GM12878 (cell line): ENCODE measurements around the gene WDFY3. TPM values are rescaled to one million over a fixed set of nuclear protein-coding genes. Genes with fewer than 3 reads are reported as not detected.

Experiments used
- ATAC-seq: fragments of 200-7000 bp; cut with Tn5 transposase; 3 replicates; pipeline ENCODE4 v1.9.1; 2020; ENCODE audit warnings: mild to moderate bottlenecking, moderate library complexity
- BruUV-seq: library from RNA; stranded (reverse); fragments of 400-500 nt; replicated peaks from 2 replicates; lab custom pipeline; 2021; lab: Mats Ljungman, UMichigan
- CTCF ChIA-PET: fragments of 300-600 bp; sonication (Branson Sonifier 250); formaldehyde crosslinking; extraction: SDS; loops from one replicate; lab custom pipeline; 2021; ENCODE audit warnings: inconsistent platforms; lab: Yijun Ruan, JAX
- POLR2A ChIA-PET: fragments of 350-600 bp; formaldehyde crosslinking; extraction: SDS; loops from one replicate; lab custom pipeline; 2021; ENCODE audit warnings: inconsistent platforms; lab: Charles Lee
- RAD21 ChIA-PET: fragments of 300-600 bp; sonication (Branson Sonifier 250); formaldehyde crosslinking; loops from one replicate; lab custom pipeline; 2023; ENCODE audit warnings: antibody characterized with exemption; ENCODE audit not compliant: unreplicated experiment; lab: Charles Lee
- SMC1A ChIA-PET: fragments of 300-600 bp; sonication (Branson Sonifier 250); formaldehyde crosslinking; loops from one replicate; lab custom pipeline; 2023; ENCODE audit not compliant: unreplicated experiment, uncharacterized antibody; lab: Charles Lee
- DNase-seq: peaks from one replicate; pipeline ENCODE4 v3.0.0-alpha.2; 2011; ENCODE audit warnings: low read depth, low spot score
- FAIRE-seq: peaks from 3 replicates; lab custom pipeline; 2011; peaks lifted over from hg19 to GRCh38; lab: Jason Lieb, UNC
- H2AFZ ChIP-seq: 2 replicates; pipeline ENCODE4 v1.6.0; 2011; ENCODE audit warnings: low read depth, low read length, control low read depth; ENCODE audit not compliant: control insufficient read depth
- H3K27ac ChIP-seq: 2 replicates; pipeline ENCODE4 v1.5.1; 2011; ENCODE audit warnings: control low read depth; ENCODE audit not compliant: control insufficient read depth, insufficient read depth
- H3K27me3 ChIP-seq, 2 experiments: replicated peaks in 1 of 2; 2 replicates each; pipeline versions ENCODE4 v1.6.0 to v1.6.1; 2011; ENCODE audit warnings: low read length in 1 of 2; ENCODE audit not compliant: control insufficient read depth in 2 of 2, insufficient read depth in 2 of 2
- H3K36me3 ChIP-seq, 2 experiments: 2 replicates each; pipeline ENCODE4 v1.5.1; 2011; ENCODE audit warnings: low read length in 1 of 2; ENCODE audit not compliant: control insufficient read depth in 2 of 2, insufficient read depth in 2 of 2
- H3K4me1 ChIP-seq: 2 replicates; pipeline ENCODE4 v1.6.1; 2011; ENCODE audit warnings: mild to moderate bottlenecking, low read length, moderate library complexity, mixed read lengths; ENCODE audit not compliant: control insufficient read depth, insufficient read depth
- H3K4me2 ChIP-seq: 2 replicates; pipeline ENCODE4 v1.6.0; 2011; ENCODE audit warnings: control low read depth; ENCODE audit not compliant: control insufficient read depth, insufficient read depth
- H3K4me3 ChIP-seq: fragments of 200-600 bp; sonication (generic); 2 replicates; pipeline ENCODE4 v1.5.1; 2016
- H3K79me2 ChIP-seq: 2 replicates; pipeline ENCODE4 v1.6.0; 2011; ENCODE audit warnings: low read length; ENCODE audit not compliant: control insufficient read depth, insufficient read depth
- H3K9ac ChIP-seq: 2 replicates; pipeline ENCODE4 v1.8.0; 2011; ENCODE audit warnings: low read length, control low read depth, mixed read lengths; ENCODE audit not compliant: control insufficient read depth, insufficient read depth
- H3K9me3 ChIP-seq: replicated peaks from 3 replicates; pipeline ENCODE4 v1.5.1; 2011; ENCODE audit warnings: mild to moderate bottlenecking, low read length; ENCODE audit not compliant: control insufficient read depth, insufficient read depth
- H4K20me1 ChIP-seq: 2 replicates; pipeline ENCODE4 v1.6.0; 2011; ENCODE audit not compliant: control insufficient read depth, insufficient read depth
- MTA2 ChIP-seq: fragments of 450-650 bp; IDR thresholded peaks from 2 replicates; pipeline ENCODE4 v1.6.1; 2016; ENCODE audit warnings: low read depth, mild to moderate bottlenecking, moderate library complexity
- MYB ChIP-seq: fragments of 150-350 bp; IDR thresholded peaks from 2 replicates; pipeline ENCODE4 v1.6.1; 2014; ENCODE audit warnings: mild to moderate bottlenecking, low read depth, low read length, borderline replicate concordance
- PAX5 ChIP-seq: IDR thresholded peaks from 2 replicates; pipeline ENCODE4 v1.6.1; 2011; ENCODE audit warnings: low read depth, low read length, borderline replicate concordance
- WGBS: methylation state at CpG from one replicate; pipeline ENCODE4 v1.1.6; 2016; ENCODE audit warnings: low lambda C conversion rate; ENCODE audit not compliant: insufficient replicate concordance, insufficient coverage; ENCODE audit errors: missing lambda C conversion rate; 5-methylcytosine and 5-hydroxymethylcytosine counted together
- in situ Hi-C: fragments of 300-500 bp; cut with MboI; formaldehyde crosslinking; loops from 9 replicates; pipeline ENCODE4 v1.14.3; 2018; ENCODE audit warnings: mixed read lengths
- intact Hi-C: fragments of 100-400 bp; cut with micrococcal nuclease; formaldehyde crosslinking; loops from one replicate; pipeline ENCODE4 v1.14.2; 2022; ENCODE audit not compliant: unreplicated experiment
- polyA plus RNA-seq, 11 experiments: library from polyadenylated mRNA; depleted of rRNA in 4 of 11; unstranded in 6 of 11; stranded (reverse) in 5 of 11; fragments of >200 nt; fragmentation: Nextera tagmentation in 4 of 11; fragmentation: Illumina TruSeq in 1 of 11; extraction: Ambion mirVana in 4 of 11; extraction: Trizol in 1 of 11; gene quantifications; 1 replicate in 1 of 11; 2 replicates in 10 of 11; pipeline versions ENCODE4 v1.2.1 to v1.2.3, GENCODE V29; 2011 to 2016; ENCODE audit warnings: inconsistent platforms in 2 of 11, missing spikeins in 2 of 11, low read depth in 1 of 11
- total RNA-seq, 4 experiments: library from RNA; depleted of rRNA in 3 of 4; stranded (reverse); fragments of >200 nt in 3 of 4; fragmentation: Illumina TruSeq in 1 of 4; extraction: Trizol in 1 of 4; gene quantifications; 2 replicates each; pipeline versions ENCODE4 v1.2.1 to v1.2.3, GENCODE V29; 2013 to 2021
- TF ChIP-seq, protein P1 (sequence below): IDR thresholded peaks from 2 replicates; pipeline ENCODE4 v1.6.1; 2012; ENCODE audit warnings: improper control_type of control experiment, low read depth, low read length; ENCODE audit not compliant: insufficient replicate concordance

Gene WDFY3
- total and polyA plus RNA-seq, 10 of the 15 experiments (the other 5 are each of a cell fraction or from before 2014, with no cell fraction given), result 0.01 to 0.23 (median 0.12) TPM; not detected in 2

DNA sequence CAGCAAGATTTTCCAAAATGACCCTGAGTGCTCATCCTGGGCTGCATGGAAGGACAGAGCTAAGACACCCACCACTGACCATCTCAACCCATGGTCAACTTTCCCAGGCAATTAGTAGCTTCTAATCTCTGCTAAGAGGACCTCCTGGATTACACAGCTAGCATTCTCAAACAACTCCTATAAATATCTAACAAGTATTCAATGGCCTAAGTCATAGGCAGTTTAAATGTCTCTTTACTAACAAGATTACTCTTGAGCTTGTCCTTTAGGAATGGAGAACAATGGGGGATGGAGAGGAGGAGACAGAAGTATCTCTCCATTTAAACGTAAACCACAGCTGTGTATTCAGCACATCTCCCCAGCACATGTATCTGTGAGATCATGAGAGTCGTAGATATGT, 118.1 kb downstream of the WDFY3 start:
- no peaks in the 10 kb centered on the region for H4K20me1 ChIP-seq
- no peak overlapping the region for H3K9ac ChIP-seq
- no peaks in the 10 kb centered on the region for H3K27me3 ChIP-seq
- in situ Hi-C loops (no loop called here), intact Hi-C loops (no loop called here)
- 11% methylated on average over 2 of the region's 2 CpGs for WGBS
- ChIA-PET SMC1A (interaction anchor here (0.9 kb wide), 1 partner anchor 27 kb away, joined by 5 read pairs; no protein-coding TSS in a partner anchor), RAD21 (no interaction called here), CTCF (no interaction called here), POLR2A (no interaction called here)
- no peak overlapping the region for H2AFZ ChIP-seq
- H3K27ac ChIP-seq, result no peak overlapping the region
- no peaks in the 10 kb centered on the region for H3K79me2 ChIP-seq
- FAIRE-seq (no peak), ATAC-seq (no peak), DNase-seq (no peak)
- H3K4me2 ChIP-seq, result no peak overlapping the region
- H3K4me3 ChIP-seq, result no peak overlapping the region
- no TSS peak for BruUV-seq
- no peaks in the 10 kb centered on the region for H3K4me1 ChIP-seq
- TF ChIP-seq MYB (no peak), MTA2 (no peak), PAX5 (no peak)
- TF ChIP-seq, protein P1, sequence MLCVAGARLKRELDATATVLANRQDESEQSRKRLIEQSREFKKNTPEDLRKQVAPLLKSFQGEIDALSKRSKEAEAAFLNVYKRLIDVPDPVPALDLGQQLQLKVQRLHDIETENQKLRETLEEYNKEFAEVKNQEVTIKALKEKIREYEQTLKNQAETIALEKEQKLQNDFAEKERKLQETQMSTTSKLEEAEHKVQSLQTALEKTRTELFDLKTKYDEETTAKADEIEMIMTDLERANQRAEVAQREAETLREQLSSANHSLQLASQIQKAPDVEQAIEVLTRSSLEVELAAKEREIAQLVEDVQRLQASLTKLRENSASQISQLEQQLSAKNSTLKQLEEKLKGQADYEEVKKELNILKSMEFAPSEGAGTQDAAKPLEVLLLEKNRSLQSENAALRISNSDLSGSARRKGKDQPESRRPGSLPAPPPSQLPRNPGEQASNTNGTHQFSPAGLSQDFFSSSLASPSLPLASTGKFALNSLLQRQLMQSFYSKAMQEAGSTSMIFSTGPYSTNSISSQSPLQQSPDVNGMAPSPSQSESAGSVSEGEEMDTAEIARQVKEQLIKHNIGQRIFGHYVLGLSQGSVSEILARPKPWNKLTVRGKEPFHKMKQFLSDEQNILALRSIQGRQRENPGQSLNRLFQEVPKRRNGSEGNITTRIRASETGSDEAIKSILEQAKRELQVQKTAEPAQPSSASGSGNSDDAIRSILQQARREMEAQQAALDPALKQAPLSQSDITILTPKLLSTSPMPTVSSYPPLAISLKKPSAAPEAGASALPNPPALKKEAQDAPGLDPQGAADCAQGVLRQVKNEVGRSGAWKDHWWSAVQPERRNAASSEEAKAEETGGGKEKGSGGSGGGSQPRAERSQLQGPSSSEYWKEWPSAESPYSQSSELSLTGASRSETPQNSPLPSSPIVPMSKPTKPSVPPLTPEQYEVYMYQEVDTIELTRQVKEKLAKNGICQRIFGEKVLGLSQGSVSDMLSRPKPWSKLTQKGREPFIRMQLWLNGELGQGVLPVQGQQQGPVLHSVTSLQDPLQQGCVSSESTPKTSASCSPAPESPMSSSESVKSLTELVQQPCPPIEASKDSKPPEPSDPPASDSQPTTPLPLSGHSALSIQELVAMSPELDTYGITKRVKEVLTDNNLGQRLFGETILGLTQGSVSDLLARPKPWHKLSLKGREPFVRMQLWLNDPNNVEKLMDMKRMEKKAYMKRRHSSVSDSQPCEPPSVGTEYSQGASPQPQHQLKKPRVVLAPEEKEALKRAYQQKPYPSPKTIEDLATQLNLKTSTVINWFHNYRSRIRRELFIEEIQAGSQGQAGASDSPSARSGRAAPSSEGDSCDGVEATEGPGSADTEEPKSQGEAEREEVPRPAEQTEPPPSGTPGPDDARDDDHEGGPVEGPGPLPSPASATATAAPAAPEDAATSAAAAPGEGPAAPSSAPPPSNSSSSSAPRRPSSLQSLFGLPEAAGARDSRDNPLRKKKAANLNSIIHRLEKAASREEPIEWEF, result no peak
- TF ChIP-seq, all 136 proteins: peak for 0
- Histone ChIP-seq H3K36me3 (no peaks in the 10 kb centered on the region), H3K9me3 (no peaks in the 10 kb centered on the region)
